GM19023 (cell line): ENCODE measurements around the gene PARD6B.
"Not testable (repeated sequence)": the region's sequence is repeated elsewhere in the genome, so short reads cannot be mapped to it uniquely, and the experiment has no call there.

Experiments used
- ATAC-seq: cut with Tn5 transposase; IDR thresholded peaks from one replicate; pipeline ENCODE4 v1.9.1; 2021; ENCODE audit warnings: mild to moderate bottlenecking, moderate library complexity; ENCODE audit not compliant: unreplicated experiment

Gene PARD6B

DNA sequence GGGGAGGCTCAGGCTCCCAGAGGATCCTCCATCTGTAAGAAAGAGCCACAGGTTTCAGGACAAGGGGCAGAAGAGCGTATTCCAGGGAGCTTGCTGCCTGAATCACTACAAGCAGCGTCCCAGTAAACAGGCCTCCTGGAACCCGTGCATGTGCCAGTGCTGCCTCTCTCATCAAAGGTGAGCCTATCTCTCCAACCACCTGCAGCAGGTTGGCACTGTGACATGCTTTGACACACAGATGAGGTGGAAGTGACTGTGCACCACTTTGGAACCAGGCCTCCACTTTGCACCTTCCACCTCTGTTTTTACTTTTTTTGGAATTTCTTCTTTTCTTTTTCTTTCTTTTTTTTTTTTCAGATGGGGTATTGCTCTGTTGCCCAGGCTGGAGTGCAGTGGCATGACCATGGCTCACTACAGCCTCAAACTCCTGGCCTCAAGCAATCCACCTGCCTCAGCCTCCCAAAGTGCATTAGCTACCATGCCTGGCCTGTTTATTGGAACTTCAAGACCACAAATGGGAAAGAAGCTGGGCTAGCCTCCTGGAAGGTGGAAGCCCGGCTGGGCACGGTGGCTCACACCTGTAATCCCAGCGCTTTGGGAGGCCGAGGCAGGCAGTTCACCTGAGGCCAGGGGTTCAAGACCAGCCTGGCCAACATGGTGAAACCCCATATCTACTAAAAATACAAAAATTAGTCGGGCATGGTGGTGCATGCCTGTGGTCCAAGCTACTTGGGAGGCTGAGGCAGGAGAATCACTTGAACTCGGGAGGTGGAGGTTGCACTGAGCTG, 27.5 kb upstream of the PARD6B start:
- not testable (repeated sequence) for ATAC-seq

DNA sequence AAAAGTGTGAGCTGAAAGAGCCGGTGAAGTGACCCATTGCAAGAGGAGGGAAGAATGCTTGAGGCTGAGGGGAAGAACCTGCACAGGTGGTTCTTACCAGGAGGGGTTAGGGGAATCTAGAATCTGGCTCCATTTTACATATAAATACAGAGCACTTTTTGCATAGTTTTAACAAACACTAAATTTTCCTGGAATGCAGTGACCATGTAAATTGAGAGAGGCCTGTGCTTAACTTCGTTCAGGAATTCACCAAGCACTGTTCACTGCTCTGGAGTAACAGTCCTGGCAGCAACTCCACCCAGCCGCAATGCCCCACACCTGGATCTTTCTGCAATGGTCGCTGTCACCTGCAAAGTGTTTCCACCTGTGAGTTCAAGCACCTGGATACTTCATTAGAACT, 26.9 kb upstream of the PARD6B start:
- ATAC-seq, result no peak

- no peak for ATAC-seq
Measured at GRCh38 chr20:50704971-50705370, 26.4 kb upstream of the PARD6B start.

DNA sequence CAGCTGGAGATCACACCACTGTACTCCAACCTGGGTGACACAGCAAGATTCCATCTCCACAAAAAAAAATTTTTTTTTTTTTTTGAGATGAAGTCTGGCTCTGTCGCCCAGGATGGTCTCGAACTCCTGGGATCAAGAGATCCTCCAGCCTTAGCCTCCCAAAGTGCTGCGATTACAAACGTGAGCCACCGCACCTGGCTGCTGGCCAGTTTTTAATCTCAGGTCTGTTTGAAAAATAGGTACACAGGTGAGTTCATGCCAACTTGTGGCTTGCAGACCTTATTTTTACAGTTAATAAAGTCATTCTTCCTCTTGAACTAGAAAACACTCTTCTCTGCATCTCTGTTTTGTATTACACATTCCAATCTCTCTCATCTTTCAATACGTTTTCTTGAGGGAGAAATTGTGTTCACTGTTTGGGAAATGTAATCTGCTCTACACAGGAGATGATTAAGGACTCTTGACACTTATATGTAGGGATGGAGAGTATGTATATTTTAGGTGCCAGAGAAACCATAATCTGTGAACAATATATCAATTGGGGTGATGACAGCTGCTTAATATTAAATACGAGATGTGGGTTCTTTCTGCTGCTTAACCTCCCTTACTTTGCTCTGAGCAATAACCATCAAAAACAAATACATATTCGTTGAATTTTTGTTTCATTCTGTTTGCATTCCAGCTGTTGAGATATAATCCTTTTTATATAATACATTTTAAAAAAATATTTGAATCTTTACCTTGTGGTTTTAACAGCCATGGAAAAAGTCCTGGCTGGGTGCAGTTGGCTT, 22.3 kb upstream of the PARD6B start:
- ATAC-seq, result no peak

DNA sequence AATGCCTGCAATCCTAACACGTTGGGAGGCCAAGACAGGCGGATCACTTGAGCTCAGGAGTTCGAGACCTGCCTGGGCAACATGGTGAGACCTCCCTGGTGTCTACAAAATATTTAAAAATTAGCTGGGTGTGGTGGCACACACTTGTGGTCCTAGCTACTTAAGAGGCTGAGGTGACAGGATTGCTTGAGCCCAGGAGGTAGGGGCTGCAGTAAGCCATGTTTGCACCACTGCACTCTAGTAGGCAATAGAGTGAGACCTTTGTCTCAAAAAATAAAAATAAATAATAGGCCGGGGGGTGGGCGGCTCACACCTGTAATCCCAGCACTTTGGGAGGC, 21.8 kb upstream of the PARD6B start:
- ATAC-seq, result no peak

- no peak for ATAC-seq
Measured at GRCh38 chr20:50710492-50711063, 20.8 kb upstream of the PARD6B start.

DNA sequence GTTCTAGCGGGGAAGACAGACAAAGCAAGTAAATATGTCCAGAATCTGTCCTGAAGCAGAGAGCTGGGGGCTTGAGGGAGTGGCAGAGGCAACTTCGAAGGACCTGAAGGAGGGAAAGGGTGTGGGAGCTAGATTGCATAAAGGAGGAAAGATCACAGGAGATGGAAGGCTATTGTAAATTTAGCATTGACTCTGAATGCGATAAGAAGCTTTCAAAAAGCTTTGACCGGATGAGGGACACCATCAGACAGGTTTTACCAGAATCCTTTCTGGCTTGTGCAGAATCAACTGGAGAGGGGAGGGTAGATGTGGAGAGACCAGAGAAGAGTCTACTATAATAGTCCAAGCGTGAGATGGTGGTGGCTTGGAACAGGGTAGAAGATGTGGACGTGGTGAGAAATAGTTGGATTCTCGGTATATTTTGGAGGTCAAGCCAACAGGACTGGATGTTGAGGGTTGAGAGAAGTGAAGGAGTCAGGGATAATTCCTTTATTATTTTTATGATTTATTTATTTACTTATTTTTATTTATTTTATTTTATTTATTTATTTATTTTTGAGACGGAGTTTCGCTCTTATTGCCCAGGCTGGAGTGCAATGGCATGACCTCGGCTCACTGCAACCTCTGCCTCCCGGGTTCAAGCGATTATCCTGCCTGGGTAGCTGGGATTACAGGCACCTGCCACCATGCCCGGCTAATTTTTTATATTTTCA, 20.1 kb upstream of the PARD6B start:
- ATAC-seq, result no peak

DNA sequence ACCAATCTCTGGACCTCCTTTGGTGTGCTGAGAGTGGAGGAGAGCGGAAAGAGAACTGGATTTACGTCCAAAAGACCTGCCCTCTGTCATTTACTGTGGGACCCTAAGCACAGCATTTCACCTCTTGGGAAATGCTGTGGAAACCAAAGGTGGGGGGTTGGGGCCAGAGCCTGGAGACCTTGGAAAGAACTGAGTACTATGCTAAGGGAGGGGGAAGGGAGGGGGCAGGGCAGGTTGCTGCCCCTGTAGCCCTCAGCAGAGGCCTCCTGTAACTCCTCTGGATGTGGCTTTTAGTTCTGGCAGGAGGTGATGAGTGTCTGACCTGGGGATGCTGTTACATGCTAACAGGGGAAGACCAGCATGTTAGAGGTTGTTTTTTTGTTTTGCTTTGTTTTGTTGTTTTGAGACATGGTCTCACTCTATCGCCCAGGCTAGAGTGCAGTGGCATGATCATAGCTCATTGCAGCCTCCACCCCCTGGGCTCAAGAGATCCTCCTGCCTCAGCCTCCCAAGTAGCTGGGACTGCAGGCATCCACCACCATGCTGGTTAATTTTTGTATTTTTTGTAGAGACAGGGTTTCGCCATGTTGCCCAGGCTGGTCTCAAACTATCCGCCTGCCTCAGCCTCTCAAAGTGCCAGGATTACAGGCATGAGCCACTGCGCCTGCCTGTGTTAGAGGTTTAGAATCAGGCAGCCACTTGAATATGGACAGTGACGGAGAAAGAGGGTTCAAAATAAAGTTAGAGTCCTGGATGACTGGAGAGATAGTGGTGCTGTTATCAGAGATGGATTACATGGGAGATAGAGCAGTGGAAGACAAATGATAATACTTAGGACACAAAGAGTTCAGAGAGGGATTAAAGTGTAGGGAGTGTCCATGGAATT, 18.4 kb upstream of the PARD6B start:
- ATAC-seq, result no peak

DNA sequence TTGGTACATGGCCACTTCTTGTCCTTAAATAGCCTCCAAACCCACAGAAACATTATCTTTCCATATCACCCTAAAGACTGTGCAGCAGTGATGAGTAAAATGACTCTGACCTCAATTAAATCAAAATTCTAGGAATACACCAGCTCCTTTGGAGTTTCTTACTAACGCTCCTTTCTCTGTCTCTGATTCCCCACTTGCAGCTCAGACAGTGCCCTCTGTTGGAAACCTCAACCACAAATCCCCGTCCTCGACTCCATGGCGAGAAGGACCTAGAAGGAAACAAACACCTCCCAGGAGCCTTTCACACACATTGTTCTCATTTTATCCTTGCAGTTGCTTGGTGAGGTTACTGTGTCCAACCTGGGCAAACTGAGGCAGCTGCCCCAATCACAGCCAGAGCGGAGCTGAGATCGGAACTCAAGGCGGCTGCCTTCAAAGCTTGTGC, 17.7 kb upstream of the PARD6B start:
- ATAC-seq, result no peak

- ATAC-seq, result not testable (repeated sequence)
Measured at GRCh38 chr20:50714426-50714825, 17.0 kb upstream of the PARD6B start.

DNA sequence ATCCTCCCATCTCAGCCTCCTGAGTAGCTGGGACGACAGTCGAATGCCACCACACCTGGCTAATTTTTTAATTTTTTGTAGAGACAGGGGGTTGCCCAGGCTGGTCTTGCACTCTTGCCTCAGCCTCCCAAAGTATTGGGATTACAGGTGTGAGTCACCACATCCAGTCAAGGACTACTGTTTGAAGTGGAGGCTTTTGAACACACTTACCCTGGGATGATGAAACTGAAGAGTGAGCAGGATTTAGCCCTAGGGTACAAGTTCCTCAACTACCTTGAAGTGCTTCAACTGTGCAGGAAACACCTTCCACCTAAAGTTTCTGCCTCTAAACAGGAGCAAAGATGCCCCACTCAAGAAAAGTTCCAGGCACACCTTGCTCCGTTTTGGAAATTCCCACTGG, 15.7 kb upstream of the PARD6B start:
- no peak for ATAC-seq

- no peak for ATAC-seq
Measured at GRCh38 chr20:50716518-50716917, 14.9 kb upstream of the PARD6B start.

DNA sequence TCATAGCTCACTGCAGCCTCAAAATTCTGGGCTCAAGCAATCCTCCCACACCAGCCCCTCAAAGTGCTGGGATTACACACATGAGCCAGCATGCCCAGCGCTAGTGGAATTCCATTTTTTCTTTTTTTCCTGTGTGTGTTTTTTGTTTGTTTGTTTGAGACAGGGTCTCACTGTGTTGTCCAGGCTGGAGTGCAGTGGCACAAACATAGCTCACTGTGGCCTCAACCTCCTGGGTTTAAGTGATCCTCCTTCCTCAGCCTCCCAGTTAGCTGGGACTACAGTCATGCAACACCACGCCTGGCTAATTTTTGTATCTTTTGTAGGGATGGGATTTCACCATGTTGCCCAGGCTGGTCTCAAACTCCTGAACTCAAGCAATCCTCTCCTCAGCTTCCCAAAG, 14.1 kb upstream of the PARD6B start:
- ATAC-seq, result no peak

DNA sequence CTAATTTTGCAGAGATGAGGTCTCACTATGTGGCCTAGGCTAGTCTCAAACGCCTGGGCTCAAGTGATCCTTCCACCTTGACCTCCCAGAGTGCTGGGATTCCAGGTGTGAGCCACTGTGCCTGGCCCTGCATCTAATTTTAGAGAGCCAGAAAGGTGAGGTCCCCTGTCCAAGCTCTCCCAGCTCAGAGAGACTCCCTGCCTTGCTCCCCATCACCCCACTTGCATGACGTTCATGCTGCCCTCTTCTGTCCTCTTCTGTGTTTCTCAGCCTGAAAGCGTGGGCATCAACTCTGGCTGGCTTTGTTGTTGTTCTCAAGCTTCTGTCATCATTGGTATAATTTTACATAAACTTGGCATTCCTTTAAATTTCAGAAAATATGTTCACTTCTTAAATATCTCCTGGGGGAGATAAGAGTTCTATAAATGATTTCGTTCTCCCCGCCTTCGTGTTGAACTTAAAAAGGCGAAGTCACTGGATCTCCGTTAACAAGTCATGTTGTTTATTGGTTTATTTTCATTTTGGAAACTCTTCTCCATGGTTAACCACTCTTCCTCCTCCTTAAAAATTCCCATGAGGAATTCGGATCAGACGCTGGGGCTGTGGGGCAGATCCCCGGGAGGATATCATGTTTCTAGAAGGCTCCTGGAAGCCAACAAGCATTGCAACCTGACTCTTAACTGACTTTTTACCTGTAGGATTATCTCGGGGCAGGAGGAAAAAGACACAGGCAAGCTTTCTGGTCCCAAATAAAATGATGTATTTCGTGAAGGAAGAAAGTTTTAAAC, 13.2 kb upstream of the PARD6B start:
- ATAC-seq, result no peak

GRCh38 chr20:50719328-50719727, 12.1 kb upstream of the PARD6B start:
- ATAC-seq, result no peak

GRCh38 chr20:50720026-50720425, 11.4 kb upstream of the PARD6B start:
- ATAC-seq, result no peak

GRCh38 chr20:50720582-50720981, 10.8 kb upstream of the PARD6B start:
- ATAC-seq, result no peak

- ATAC-seq, result no peak
Measured at GRCh38 chr20:50721881-50722281, 9.5 kb upstream of the PARD6B start.

DNA sequence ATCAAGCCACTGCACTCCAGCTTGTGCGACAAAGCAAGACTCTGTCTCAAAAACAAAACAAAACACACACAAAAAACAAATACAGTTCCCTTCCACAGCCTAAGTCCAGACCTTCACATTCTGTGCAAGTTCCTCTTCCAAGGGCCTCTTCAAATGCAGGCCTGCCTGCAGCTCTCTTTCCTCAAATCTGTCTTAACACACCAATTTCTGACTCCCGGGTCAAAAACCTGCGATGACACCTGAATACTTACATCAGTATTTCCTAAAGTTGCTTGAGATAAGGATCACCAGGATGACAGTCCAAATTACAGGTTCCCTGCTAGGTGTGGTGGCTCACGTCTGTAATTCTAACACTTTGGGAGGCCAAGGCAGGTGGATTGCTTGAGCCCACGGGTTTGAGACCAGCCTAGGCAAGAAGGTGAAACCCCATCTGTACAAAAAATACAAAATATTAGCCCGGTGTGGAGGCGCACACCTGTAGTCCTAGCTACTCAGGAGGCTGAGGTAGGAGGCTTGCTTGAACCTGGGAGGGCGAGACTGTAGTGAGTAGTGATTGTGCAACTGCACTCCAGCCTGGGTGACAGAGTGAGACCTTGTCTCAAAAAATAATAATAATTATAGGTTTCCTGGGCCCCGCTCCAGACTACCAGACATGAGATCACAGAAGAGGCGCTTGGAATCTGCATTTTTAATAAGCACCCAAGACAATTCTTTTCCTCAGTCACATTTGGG, 8.8 kb upstream of the PARD6B start:
- no peak for ATAC-seq
